WTC11 (cell line): ENCODE results near the gene NUDT3. TPM values are rescaled to one million over a fixed set of nuclear protein-coding genes. Genes with fewer than 3 reads are reported as not detected.

Source experiments
- ATAC-seq: fragments of 200-7000 bp; cut with Tn5 transposase; 2 replicates; pipeline ENCODE4 v1.10.0; 2021; ENCODE audit warnings: mild to moderate bottlenecking, moderate library complexity
- CTCF ChIA-PET: fragments of 300-600 bp; sonication (Branson Sonifier 250); formaldehyde crosslinking; loops from one replicate; lab custom pipeline; 2021; ENCODE audit warnings: antibody characterized with exemption; lab: Charles Lee
- POLR2A ChIA-PET: fragments of 350-600 bp; sonication (Branson Sonifier 250); formaldehyde crosslinking; loops from one replicate; lab custom pipeline; 2021; ENCODE audit warnings: antibody characterized with exemption; lab: Charles Lee
- DNase-seq: peaks from one replicate; pipeline ENCODE4 v3.0.0; 2021; ENCODE audit warnings: low spot score
- H3K27ac Mint-ChIP-seq: 2 replicates; pipeline ENCODE4 v1.8.0; 2021; ENCODE audit warnings: mixed read lengths
- H3K27me3 Mint-ChIP-seq: 2 replicates; pipeline ENCODE4 v1.8.0; 2021; ENCODE audit warnings: low read depth, mild to moderate bottlenecking, moderate library complexity, mixed read lengths
- H3K36me3 Mint-ChIP-seq: 2 replicates; pipeline ENCODE4 v1.8.0; 2021; ENCODE audit warnings: mixed read lengths
- H3K4me1 Mint-ChIP-seq: 2 replicates; pipeline ENCODE4 v1.8.0; 2022; ENCODE audit warnings: mixed read lengths
- H3K4me3 Mint-ChIP-seq: 2 replicates; pipeline ENCODE4 v1.8.0; 2021; ENCODE audit warnings: mild to moderate bottlenecking, moderate library complexity, mixed read lengths
- H3K9me3 Mint-ChIP-seq: 2 replicates; pipeline ENCODE4 v1.8.0; 2021; ENCODE audit warnings: mixed read lengths
- AR ChIP-seq: fragments of 250-450 bp; sonication (Bioruptor Pico); IDR thresholded peaks from 2 replicates; pipeline ENCODE4 v1.9.0; 2021; ENCODE audit warnings: mild to moderate bottlenecking
- ATF6 ChIP-seq: sonication (generic); formaldehyde crosslinking; IDR thresholded peaks from 2 replicates; pipeline ENCODE4 v1.8.1; 2023; ENCODE audit warnings: mild to moderate bottlenecking, missing genetic modification reagents
- ESRRA ChIP-seq: sonication (generic); formaldehyde crosslinking; IDR thresholded peaks from 2 replicates; pipeline ENCODE4 v1.8.1; 2022; ENCODE audit warnings: mild to moderate bottlenecking, missing genetic modification reagents, borderline replicate concordance
- FOXJ3 ChIP-seq: sonication (generic); formaldehyde crosslinking; IDR thresholded peaks from 2 replicates; pipeline ENCODE4 v1.9.0; 2021; ENCODE audit warnings: missing genetic modification reagents, mild to moderate bottlenecking, borderline replicate concordance
- FOXK1 ChIP-seq: sonication (generic); formaldehyde crosslinking; IDR thresholded peaks from 2 replicates; pipeline ENCODE4 v1.8.0; 2022; ENCODE audit warnings: mild to moderate bottlenecking, moderate library complexity, missing genetic modification reagents
- KAT7 ChIP-seq: sonication (generic); formaldehyde crosslinking; IDR thresholded peaks from 2 replicates; pipeline ENCODE4 v1.8.1; 2023; ENCODE audit warnings: missing genetic modification reagents, mild to moderate bottlenecking, borderline replicate concordance
- MAX ChIP-seq: sonication (generic); formaldehyde crosslinking; IDR thresholded peaks from 2 replicates; pipeline ENCODE4 v1.8.0; 2022; ENCODE audit warnings: mild to moderate bottlenecking, missing genetic modification reagents
- NR2C2 ChIP-seq: sonication (generic); formaldehyde crosslinking; IDR thresholded peaks from 2 replicates; pipeline ENCODE4 v1.8.0; 2022; ENCODE audit warnings: mild to moderate bottlenecking, missing genetic modification reagents
- ZNF263 ChIP-seq: sonication (generic); formaldehyde crosslinking; IDR thresholded peaks from 2 replicates; pipeline ENCODE4 v1.8.1; 2022; ENCODE audit warnings: low read depth, mild to moderate bottlenecking, moderate library complexity, missing genetic modification reagents
- ZNF281 ChIP-seq: sonication (generic); formaldehyde crosslinking; IDR thresholded peaks from 2 replicates; pipeline ENCODE4 v1.8.0; 2023; ENCODE audit warnings: mild to moderate bottlenecking, missing genetic modification reagents
- ZNF317 ChIP-seq: sonication (generic); formaldehyde crosslinking; IDR thresholded peaks from 2 replicates; pipeline ENCODE4 v1.8.1; 2023; ENCODE audit warnings: low read depth, mild to moderate bottlenecking, moderate library complexity, missing genetic modification reagents, borderline replicate concordance
- ZNF416 ChIP-seq: fragments of 250-450 bp; sonication (Bioruptor Pico); IDR thresholded peaks from 2 replicates; pipeline ENCODE4 v1.9.0; 2021; ENCODE audit warnings: mild to moderate bottlenecking, inconsistent platforms
- total RNA-seq: library from RNA; stranded (reverse); gene quantifications from 3 replicates; pipeline ENCODE4 v1.2.3, GENCODE V29; 2021
- TF ChIP-seq, protein P1 (sequence below): sonication (generic); formaldehyde crosslinking; IDR thresholded peaks from 2 replicates; pipeline ENCODE4 v1.8.0; 2023; ENCODE audit warnings: missing genetic modification reagents, mild to moderate bottlenecking, borderline replicate concordance
- TF ChIP-seq, protein P2 (sequence below): sonication (generic); formaldehyde crosslinking; IDR thresholded peaks from 2 replicates; pipeline ENCODE4 v1.8.0; 2022; ENCODE audit warnings: mild to moderate bottlenecking, missing genetic modification reagents
- TF ChIP-seq, protein P3 (sequence below): sonication (generic); formaldehyde crosslinking; IDR thresholded peaks from 2 replicates; pipeline ENCODE4 v1.8.1; 2023; ENCODE audit warnings: mild to moderate bottlenecking, missing genetic modification reagents, moderate library complexity

The NUDT3 gene
- total RNA-seq, 1 experiment from 2014 or later = 30.0 TPM

DNA sequence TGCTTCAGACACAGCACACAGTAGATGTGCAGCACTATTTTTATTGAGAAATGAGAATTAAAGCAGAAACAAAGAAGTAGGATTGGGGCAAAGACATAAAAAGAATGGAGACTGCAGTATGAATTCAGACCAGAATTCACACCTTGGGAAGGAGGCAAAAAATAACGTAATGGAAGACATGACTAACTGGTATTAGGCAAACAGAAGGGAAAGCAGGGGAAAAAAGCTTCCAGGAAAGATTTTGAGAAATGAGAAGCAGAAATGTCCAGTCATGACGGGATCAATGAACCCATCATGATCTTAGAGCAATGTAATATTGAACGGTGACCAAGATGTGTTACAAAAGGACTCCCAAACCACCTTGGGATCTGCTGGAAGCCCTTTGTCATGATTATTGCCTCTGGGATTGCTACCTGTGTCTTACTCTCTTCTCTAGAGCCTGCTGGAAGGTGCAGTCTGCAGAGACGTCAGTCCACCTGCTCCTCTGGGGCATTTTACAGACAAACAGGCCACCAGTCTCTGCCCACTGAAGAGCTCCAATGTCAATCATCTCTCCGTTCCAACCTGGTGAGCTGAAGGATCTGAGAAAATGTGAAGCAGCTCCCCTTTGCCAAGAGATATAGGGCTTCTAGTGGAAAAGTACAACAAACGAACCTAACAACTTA is 8.7 kb downstream of the NUDT3 start (continued):
- TF ChIP-seq ESRRA = no peak

DNA sequence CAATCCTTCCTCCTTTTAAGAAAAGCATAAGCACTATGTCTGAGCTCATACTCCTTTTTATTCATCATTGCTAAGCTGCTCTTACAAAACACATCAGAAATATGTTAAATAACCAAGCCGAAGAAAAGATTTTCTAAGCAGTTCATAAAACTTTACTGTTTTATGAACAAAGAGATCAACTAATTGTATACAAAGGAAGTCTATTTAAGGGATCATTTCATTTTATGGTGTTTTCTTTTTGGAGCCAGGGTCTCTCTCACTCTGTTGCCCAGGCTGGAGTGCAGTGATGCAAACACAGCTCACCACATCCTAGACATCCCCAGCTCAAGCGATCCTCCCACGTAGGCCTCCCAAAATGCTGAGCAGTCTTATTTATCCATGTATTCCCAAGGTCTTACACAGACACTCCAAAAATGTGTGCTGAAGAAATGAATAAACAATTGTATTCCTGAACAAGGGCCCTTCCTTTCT is 9.3 kb downstream of the NUDT3 start:
- H3K36me3 Mint-ChIP-seq = no peaks in the 10 kb centered on the region
- DNase-seq (no peak), ATAC-seq (no peak)
- no peak overlapping the region for H3K4me3 Mint-ChIP-seq
- peaks cover 30% of the 10 kb centered on the region for H3K4me1 Mint-ChIP-seq
- H3K27ac Mint-ChIP-seq = peak overlapping the region; percentile 85
- POLR2A ChIA-PET = interaction anchor here (0.6 kb wide), 1 partner anchor 488 kb away, joined by 3 read pairs; no protein-coding TSS in a partner anchor
- CTCF ChIA-PET = interaction anchor here (0.6 to 0.7 kb wide), 2 partner anchors 28 to 612 kb away, joined by 3 read pairs; no protein-coding TSS in a partner anchor
- TF ChIP-seq FOXK1 (CRISPR knock-in tag) (no peak), MAX (CRISPR knock-in tag) (no peak), ZNF281 (no peak), ZNF263 (CRISPR knock-in tag) (no peak), AR (CRISPR knock-in tag) (no peak), ZNF317 (CRISPR knock-in tag) (no peak), FOXJ3 (CRISPR knock-in tag) (no peak), KAT7 (CRISPR knock-in tag) (no peak), ESRRA (no peak), ZNF416 (CRISPR knock-in tag) (no peak), ATF6 (CRISPR knock-in tag) (no peak), NR2C2 (CRISPR knock-in tag) (no peak)
- TF ChIP-seq, protein P1, sequence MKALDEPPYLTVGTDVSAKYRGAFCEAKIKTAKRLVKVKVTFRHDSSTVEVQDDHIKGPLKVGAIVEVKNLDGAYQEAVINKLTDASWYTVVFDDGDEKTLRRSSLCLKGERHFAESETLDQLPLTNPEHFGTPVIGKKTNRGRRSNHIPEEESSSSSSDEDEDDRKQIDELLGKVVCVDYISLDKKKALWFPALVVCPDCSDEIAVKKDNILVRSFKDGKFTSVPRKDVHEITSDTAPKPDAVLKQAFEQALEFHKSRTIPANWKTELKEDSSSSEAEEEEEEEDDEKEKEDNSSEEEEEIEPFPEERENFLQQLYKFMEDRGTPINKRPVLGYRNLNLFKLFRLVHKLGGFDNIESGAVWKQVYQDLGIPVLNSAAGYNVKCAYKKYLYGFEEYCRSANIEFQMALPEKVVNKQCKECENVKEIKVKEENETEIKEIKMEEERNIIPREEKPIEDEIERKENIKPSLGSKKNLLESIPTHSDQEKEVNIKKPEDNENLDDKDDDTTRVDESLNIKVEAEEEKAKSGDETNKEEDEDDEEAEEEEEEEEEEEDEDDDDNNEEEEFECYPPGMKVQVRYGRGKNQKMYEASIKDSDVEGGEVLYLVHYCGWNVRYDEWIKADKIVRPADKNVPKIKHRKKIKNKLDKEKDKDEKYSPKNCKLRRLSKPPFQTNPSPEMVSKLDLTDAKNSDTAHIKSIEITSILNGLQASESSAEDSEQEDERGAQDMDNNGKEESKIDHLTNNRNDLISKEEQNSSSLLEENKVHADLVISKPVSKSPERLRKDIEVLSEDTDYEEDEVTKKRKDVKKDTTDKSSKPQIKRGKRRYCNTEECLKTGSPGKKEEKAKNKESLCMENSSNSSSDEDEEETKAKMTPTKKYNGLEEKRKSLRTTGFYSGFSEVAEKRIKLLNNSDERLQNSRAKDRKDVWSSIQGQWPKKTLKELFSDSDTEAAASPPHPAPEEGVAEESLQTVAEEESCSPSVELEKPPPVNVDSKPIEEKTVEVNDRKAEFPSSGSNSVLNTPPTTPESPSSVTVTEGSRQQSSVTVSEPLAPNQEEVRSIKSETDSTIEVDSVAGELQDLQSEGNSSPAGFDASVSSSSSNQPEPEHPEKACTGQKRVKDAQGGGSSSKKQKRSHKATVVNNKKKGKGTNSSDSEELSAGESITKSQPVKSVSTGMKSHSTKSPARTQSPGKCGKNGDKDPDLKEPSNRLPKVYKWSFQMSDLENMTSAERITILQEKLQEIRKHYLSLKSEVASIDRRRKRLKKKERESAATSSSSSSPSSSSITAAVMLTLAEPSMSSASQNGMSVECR = no peak
- TF ChIP-seq, protein P2, sequence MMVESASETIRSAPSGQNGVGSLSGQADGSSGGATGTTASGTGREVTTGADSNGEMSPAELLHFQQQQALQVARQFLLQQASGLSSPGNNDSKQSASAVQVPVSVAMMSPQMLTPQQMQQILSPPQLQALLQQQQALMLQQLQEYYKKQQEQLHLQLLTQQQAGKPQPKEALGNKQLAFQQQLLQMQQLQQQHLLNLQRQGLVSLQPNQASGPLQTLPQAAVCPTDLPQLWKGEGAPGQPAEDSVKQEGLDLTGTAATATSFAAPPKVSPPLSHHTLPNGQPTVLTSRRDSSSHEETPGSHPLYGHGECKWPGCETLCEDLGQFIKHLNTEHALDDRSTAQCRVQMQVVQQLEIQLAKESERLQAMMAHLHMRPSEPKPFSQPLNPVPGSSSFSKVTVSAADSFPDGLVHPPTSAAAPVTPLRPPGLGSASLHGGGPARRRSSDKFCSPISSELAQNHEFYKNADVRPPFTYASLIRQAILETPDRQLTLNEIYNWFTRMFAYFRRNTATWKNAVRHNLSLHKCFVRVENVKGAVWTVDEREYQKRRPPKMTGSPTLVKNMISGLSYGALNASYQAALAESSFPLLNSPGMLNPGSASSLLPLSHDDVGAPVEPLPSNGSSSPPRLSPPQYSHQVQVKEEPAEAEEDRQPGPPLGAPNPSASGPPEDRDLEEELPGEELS (CRISPR knock-in tag) = no peak
- TF ChIP-seq, protein P3, sequence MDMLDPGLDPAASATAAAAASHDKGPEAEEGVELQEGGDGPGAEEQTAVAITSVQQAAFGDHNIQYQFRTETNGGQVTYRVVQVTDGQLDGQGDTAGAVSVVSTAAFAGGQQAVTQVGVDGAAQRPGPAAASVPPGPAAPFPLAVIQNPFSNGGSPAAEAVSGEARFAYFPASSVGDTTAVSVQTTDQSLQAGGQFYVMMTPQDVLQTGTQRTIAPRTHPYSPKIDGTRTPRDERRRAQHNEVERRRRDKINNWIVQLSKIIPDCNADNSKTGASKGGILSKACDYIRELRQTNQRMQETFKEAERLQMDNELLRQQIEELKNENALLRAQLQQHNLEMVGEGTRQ (CRISPR knock-in tag) = no peak
- H3K27me3 Mint-ChIP-seq = no peaks in the 10 kb centered on the region
- H3K9me3 Mint-ChIP-seq = no peaks in the 10 kb centered on the region
